Measurements from ENCODE around the gene TMEM235. TPM values are rescaled to one million over a fixed set of nuclear protein-coding genes. Genes with fewer than 3 reads are reported as not detected.
A peak's percentile ranks its signal among the peaks of the same experiment; 100 is the strongest.

Gene TMEM235
- total and polyA plus RNA-seq, 9 of the 15 experiments (the other 6 are each of a cell fraction or from before 2014, with no cell fraction given) = not detected

- no peak for TF ChIP-seq ZNF354B (CRISPR knock-in tag; IDR thresholded peaks at IDR 0.05)
- TF ChIP-seq MECOM (CRISPR knock-in tag; IDR thresholded peaks at IDR 0.05) = peak; percentile 73
- peak; percentile 41; the same call in 1 of the 2 replicates for TF ChIP-seq SUPT5H (IDR thresholded peaks at IDR 0.05)
- no peak for TF ChIP-seq RERE (CRISPR knock-in tag; IDR thresholded peaks at IDR 0.05; ENCODE audit: borderline replicate concordance)
- TF ChIP-seq SP2 (IDR thresholded peaks at IDR 0.05; ENCODE audit: extremely low read depth, low read depth, low read length, poor library complexity, severe bottlenecking) = no peak
- TF ChIP-seq SNRNP70 (optimal IDR thresholded peaks at IDR 0.05; ENCODE audit: low read depth, low read length) = no peak
- TF ChIP-seq EZH2 (IDR thresholded peaks at IDR 0.05; ENCODE audit: borderline replicate concordance, low read depth, low read length) = no peak
- TF ChIP-seq, protein P1, sequence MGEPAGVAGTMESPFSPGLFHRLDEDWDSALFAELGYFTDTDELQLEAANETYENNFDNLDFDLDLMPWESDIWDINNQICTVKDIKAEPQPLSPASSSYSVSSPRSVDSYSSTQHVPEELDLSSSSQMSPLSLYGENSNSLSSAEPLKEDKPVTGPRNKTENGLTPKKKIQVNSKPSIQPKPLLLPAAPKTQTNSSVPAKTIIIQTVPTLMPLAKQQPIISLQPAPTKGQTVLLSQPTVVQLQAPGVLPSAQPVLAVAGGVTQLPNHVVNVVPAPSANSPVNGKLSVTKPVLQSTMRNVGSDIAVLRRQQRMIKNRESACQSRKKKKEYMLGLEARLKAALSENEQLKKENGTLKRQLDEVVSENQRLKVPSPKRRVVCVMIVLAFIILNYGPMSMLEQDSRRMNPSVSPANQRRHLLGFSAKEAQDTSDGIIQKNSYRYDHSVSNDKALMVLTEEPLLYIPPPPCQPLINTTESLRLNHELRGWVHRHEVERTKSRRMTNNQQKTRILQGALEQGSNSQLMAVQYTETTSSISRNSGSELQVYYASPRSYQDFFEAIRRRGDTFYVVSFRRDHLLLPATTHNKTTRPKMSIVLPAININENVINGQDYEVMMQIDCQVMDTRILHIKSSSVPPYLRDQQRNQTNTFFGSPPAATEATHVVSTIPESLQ (CRISPR knock-in tag; IDR thresholded peaks at IDR 0.05) = no peak
- 0 out of 4 replicates have a peak, but pooled peaks of 1 of the 2 experiments have one; percentile 43 for TF ChIP-seq TBL1XR1 (IDR thresholded peaks at IDR 0.05; ENCODE audit: low read length in 2 of 2)
- TF ChIP-seq ZBTB49 (CRISPR knock-in tag; IDR thresholded peaks at IDR 0.05; ENCODE audit: borderline replicate concordance) = no peak
- no peak for TF ChIP-seq BRD4 (IDR thresholded peaks at IDR 0.05)
- TF ChIP-seq, protein P2, sequence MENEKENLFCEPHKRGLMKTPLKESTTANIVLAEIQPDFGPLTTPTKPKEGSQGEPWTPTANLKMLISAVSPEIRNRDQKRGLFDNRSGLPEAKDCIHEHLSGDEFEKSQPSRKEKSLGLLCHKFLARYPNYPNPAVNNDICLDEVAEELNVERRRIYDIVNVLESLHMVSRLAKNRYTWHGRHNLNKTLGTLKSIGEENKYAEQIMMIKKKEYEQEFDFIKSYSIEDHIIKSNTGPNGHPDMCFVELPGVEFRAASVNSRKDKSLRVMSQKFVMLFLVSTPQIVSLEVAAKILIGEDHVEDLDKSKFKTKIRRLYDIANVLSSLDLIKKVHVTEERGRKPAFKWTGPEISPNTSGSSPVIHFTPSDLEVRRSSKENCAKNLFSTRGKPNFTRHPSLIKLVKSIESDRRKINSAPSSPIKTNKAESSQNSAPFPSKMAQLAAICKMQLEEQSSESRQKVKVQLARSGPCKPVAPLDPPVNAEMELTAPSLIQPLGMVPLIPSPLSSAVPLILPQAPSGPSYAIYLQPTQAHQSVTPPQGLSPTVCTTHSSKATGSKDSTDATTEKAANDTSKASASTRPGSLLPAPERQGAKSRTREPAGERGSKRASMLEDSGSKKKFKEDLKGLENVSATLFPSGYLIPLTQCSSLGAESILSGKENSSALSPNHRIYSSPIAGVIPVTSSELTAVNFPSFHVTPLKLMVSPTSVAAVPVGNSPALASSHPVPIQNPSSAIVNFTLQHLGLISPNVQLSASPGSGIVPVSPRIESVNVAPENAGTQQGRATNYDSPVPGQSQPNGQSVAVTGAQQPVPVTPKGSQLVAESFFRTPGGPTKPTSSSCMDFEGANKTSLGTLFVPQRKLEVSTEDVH (IDR thresholded peaks at IDR 0.05; ENCODE audit: low read depth, partially characterized antibody) = no peak
- TF ChIP-seq POLR3A (IDR thresholded peaks at IDR 0.05; ENCODE audit: borderline replicate concordance, extremely low read depth, insufficient read depth, insufficient read length) = no peak
Observed at GRCh38 chr17:78258323-78259191, 27.1 kb downstream of the TMEM235 start (continued).
